Mesenchymal stem cell (in vitro differentiated cells and primary cell): ENCODE measurements around the gene RPLP2.

Source experiments
- DNase-seq: peaks from one replicate; pipeline ENCODE4 v3.0.0-alpha.2; 2013
- H2AFZ ChIP-seq: one replicate; pipeline ENCODE4 v1.6.1; 2013; ENCODE audit warnings: low read depth, mild to moderate bottlenecking, control low read depth, inconsistent platforms, low read length, moderate library complexity
- H2AK5ac ChIP-seq: 2 replicates; pipeline ENCODE4 v1.6.1; 2013; ENCODE audit warnings: low read length, moderate library complexity, mild to moderate bottlenecking, inconsistent platforms; ENCODE audit not compliant: severe bottlenecking
- H2BK120ac ChIP-seq: one replicate; pipeline ENCODE4 v1.6.1; 2013; ENCODE audit warnings: low read depth, mild to moderate bottlenecking, inconsistent platforms, low read length, moderate library complexity
- H2BK12ac ChIP-seq, 2 experiments: one replicate each; pipeline ENCODE4 v1.6.1; 2013; ENCODE audit warnings: inconsistent platforms in 2 of 2, low read length in 2 of 2, mild to moderate bottlenecking in 2 of 2, moderate library complexity in 2 of 2, control low read depth in 1 of 2
- H2BK15ac ChIP-seq: one replicate; pipeline ENCODE4 v1.6.1; 2013; ENCODE audit warnings: mild to moderate bottlenecking, low read depth, inconsistent platforms; ENCODE audit not compliant: poor library complexity, severe bottlenecking
- H2BK5ac ChIP-seq: 2 replicates; pipeline ENCODE4 v1.6.1; 2013; ENCODE audit warnings: low read depth, mild to moderate bottlenecking, low read length, control low read depth, inconsistent platforms; ENCODE audit not compliant: poor library complexity, severe bottlenecking
- H3K14ac ChIP-seq, 2 experiments: one replicate each; pipeline ENCODE4 v1.6.1; 2013; ENCODE audit warnings: inconsistent platforms in 2 of 2, low read length in 2 of 2, control low read depth in 1 of 2, mild to moderate bottlenecking in 1 of 2, moderate library complexity in 1 of 2
- H3K18ac ChIP-seq, 2 experiments: one replicate each; pipeline ENCODE4 v1.6.1; 2013; ENCODE audit warnings: inconsistent platforms in 2 of 2, low read length in 2 of 2, control low read depth in 1 of 2, low read depth in 1 of 2, mild to moderate bottlenecking in 1 of 2
- H3K23ac ChIP-seq, 2 experiments: one replicate each; pipeline ENCODE4 v1.6.1; 2013; ENCODE audit warnings: inconsistent platforms in 2 of 2, low read length in 2 of 2, mild to moderate bottlenecking in 2 of 2, moderate library complexity in 2 of 2, control low read depth in 1 of 2
- H3K27ac ChIP-seq: 2 replicates; pipeline ENCODE4 v1.5.1; 2013; ENCODE audit warnings: mild to moderate bottlenecking, moderate library complexity, low read length, control low read depth, inconsistent platforms; ENCODE audit not compliant: poor library complexity, severe bottlenecking
- H3K27me3 ChIP-seq, 2 experiments: 2 replicates each; pipeline versions ENCODE4 v1.6.1 to v1.7.0; 2013; ENCODE audit warnings: low read length in 2 of 2, mild to moderate bottlenecking in 2 of 2, moderate library complexity in 2 of 2, control low read depth in 1 of 2, inconsistent platforms in 1 of 2; ENCODE audit not compliant: control insufficient read depth in 1 of 2, insufficient read depth in 1 of 2
- H3K36me3 ChIP-seq, 2 experiments: 2 replicates each; pipeline versions ENCODE4 v1.6.1 to v1.7.0; 2013; ENCODE audit warnings: low read length in 2 of 2, control low read depth in 1 of 2, inconsistent platforms in 1 of 2, low read depth in 1 of 2, mild to moderate bottlenecking in 1 of 2; ENCODE audit not compliant: insufficient read depth in 2 of 2, control insufficient read depth in 1 of 2
- H3K4ac ChIP-seq, 2 experiments: one replicate each; pipeline ENCODE4 v1.6.1; 2013; ENCODE audit warnings: inconsistent platforms in 2 of 2, low read length in 2 of 2, mild to moderate bottlenecking in 2 of 2, moderate library complexity in 2 of 2, control low read depth in 1 of 2, low read depth in 1 of 2
- H3K4me1 ChIP-seq: 2 replicates; pipeline ENCODE4 v1.6.1; 2013; ENCODE audit warnings: low read depth, low read length, control low read depth; ENCODE audit not compliant: control insufficient read depth, insufficient read depth
- H3K4me2 ChIP-seq: 2 replicates; pipeline ENCODE4 v1.6.1; 2013; ENCODE audit warnings: low read length, mild to moderate bottlenecking, inconsistent platforms; ENCODE audit not compliant: poor library complexity, severe bottlenecking
- H3K4me3 ChIP-seq, 2 experiments: 2 replicates each; pipeline versions ENCODE4 v1.5.1 to v1.7.0; 2013; ENCODE audit warnings: low read length in 2 of 2, mild to moderate bottlenecking in 2 of 2, control low read depth in 1 of 2, low read depth in 1 of 2; ENCODE audit not compliant: insufficient read depth in 1 of 2
- H3K79me1 ChIP-seq: replicated peaks from 2 replicates; pipeline ENCODE4 v1.6.1; 2013; ENCODE audit warnings: mild to moderate bottlenecking, control low read depth, low read length, inconsistent platforms; ENCODE audit not compliant: poor library complexity, severe bottlenecking
- H3K9ac ChIP-seq: 2 replicates; pipeline ENCODE4 v1.7.0; 2013; ENCODE audit warnings: mild to moderate bottlenecking, low read length, moderate library complexity
- H3K9me3 ChIP-seq: 2 replicates; pipeline ENCODE4 v1.7.0; 2013; ENCODE audit warnings: mild to moderate bottlenecking, low read length; ENCODE audit not compliant: control insufficient read depth
- H4K8ac ChIP-seq: one replicate; pipeline ENCODE4 v1.6.1; 2013; ENCODE audit warnings: inconsistent platforms, mild to moderate bottlenecking, low read length, moderate library complexity
- H4K91ac ChIP-seq: one replicate; pipeline ENCODE4 v1.6.1; 2013; ENCODE audit warnings: mild to moderate bottlenecking, low read length, inconsistent platforms
- WGBS: methylation state at CpG from one replicate; pipeline ENCODE4 v1.1.7; 2013; ENCODE audit warnings: mixed read lengths; 5-methylcytosine and 5-hydroxymethylcytosine counted together

RPLP2 gene

GRCh38 chr11:816433-816779, 6.6 kb downstream of the RPLP2 start:
- no peak overlapping the region for H2BK15ac ChIP-seq
- H2BK12ac ChIP-seq = no peak overlapping the region
- H3K4me1 ChIP-seq = peaks cover 36% of the 10 kb centered on the region
- no peak overlapping the region for H3K4me2 ChIP-seq
- peak overlapping the region in 1 of 2 experiments; percentile 7 for H3K18ac ChIP-seq
- H2BK120ac ChIP-seq = no peak overlapping the region
- H3K27me3 ChIP-seq = no peaks in the 10 kb centered on the region
- H2AFZ ChIP-seq = no peak overlapping the region
- DNase-seq = no peak
- no peak overlapping the region for H4K8ac ChIP-seq
- H3K36me3 ChIP-seq = peaks cover 26 to 52% of the 10 kb centered on the region in 2 experiments
- no peaks in the 10 kb centered on the region for H3K9me3 ChIP-seq
- no peak overlapping the region for H3K27ac ChIP-seq
- no peak overlapping the region for H4K91ac ChIP-seq
- no peak overlapping the region for H2AK5ac ChIP-seq
- peak overlapping the region in 1 of 2 experiments; percentile 74 for H3K23ac ChIP-seq
- WGBS = 83% methylated on average over 7 of the region's 11 CpGs
- H2BK5ac ChIP-seq = no peak overlapping the region
- H3K4ac ChIP-seq = no peak overlapping the region
- H3K4me3 ChIP-seq = no peak overlapping the region
- H3K79me1 ChIP-seq = peaks cover 15% of the 10 kb centered on the region
- H3K9ac ChIP-seq = no peak overlapping the region
- no peak overlapping the region for H3K14ac ChIP-seq

GRCh38 chr11:818396-819128, 8.8 kb downstream of the RPLP2 start, which contains the start of gene PNPLA2:
Gene PNPLA2, plus strand, starts transcription at chr11:818914. Its CDS starts 805 bp downstream, at chr11:819719.
- no peak for DNase-seq
- Histone ChIP-seq H3K4ac (peak within 1 kb of the TSS; percentile 42 to 91), H2AK5ac (peak within 1 kb of the TSS; percentile 90), H4K91ac (peak within 1 kb of the TSS; percentile 94), H2BK120ac (peak within 1 kb of the TSS; percentile 82), H3K36me3 (peaks cover 12 to 47% of the 10 kb centered on the region in 2 experiments), H3K9ac (peak within 1 kb of the TSS; percentile 97), H2BK12ac (peak within 1 kb of the TSS; percentile 18 to 91), H2AFZ (peak within 1 kb of the TSS; percentile 78), H3K4me2 (peak within 1 kb of the TSS; percentile 87), H3K18ac (peak within 1 kb of the TSS; percentile 86 to 90), H3K14ac (peak within 1 kb of the TSS; percentile 58 to 67), H3K79me1 (peaks cover 14% of the 10 kb centered on the region), H2BK5ac (peak within 1 kb of the TSS; percentile 88), H2BK15ac (peak within 1 kb of the TSS; percentile 82), H3K4me1 (peaks cover 35% of the 10 kb centered on the region), H3K4me3 (peak within 1 kb of the TSS; percentile 93), H4K8ac (peak within 1 kb of the TSS; percentile 94), H3K23ac (peak within 1 kb of the TSS in 1 of 2 experiments; percentile 50), H3K27me3 (no peaks in the 10 kb centered on the region), H3K27ac (peak within 1 kb of the TSS; percentile 70), H3K9me3 (no peaks in the 10 kb centered on the region)
- WGBS = 57% methylated on average over 20 of the region's 20 CpGs

GRCh38 chr11:819129-819931, 9.6 kb downstream of the RPLP2 start:
- Histone ChIP-seq H3K9me3 (no peaks in the 10 kb centered on the region), H3K23ac (peak overlapping the region in 1 of 2 experiments; percentile 50), H2BK12ac (peak overlapping the region; percentile 18 to 91), H2BK120ac (peak overlapping the region; percentile 82), H3K9ac (peak overlapping the region; percentile 97), H3K4ac (peak overlapping the region; percentile 42 to 91), H3K27me3 (no peaks in the 10 kb centered on the region), H4K8ac (peak overlapping the region; percentile 94), H2AFZ (peak overlapping the region; percentile 78), H2BK5ac (peak overlapping the region; percentile 88), H3K27ac (peak overlapping the region; percentile 70), H3K36me3 (peaks cover 11 to 48% of the 10 kb centered on the region in 2 experiments), H3K79me1 (peaks cover 18% of the 10 kb centered on the region), H3K4me3 (peak overlapping the region; percentile 93), H3K14ac (peak overlapping the region; percentile 58 to 67), H3K4me2 (peak overlapping the region; percentile 87), H2AK5ac (peak overlapping the region; percentile 90), H3K18ac (peak overlapping the region; percentile 86 to 90), H2BK15ac (peak overlapping the region; percentile 82), H3K4me1 (peaks cover 35% of the 10 kb centered on the region), H4K91ac (peak overlapping the region; percentile 94)
- DNase-seq = peak; percentile 86
- 3% methylated on average over 77 of the region's 96 CpGs for WGBS
